Measurements from ENCODE around the gene KATNB1.
A peak's percentile ranks its signal among the peaks of the same experiment; 100 is the strongest.
"Not testable (repeated sequence)": the region's sequence is repeated elsewhere in the genome, so short reads cannot be mapped to it uniquely, and the experiment has no call there.

The KATNB1 gene

GRCh38 chr16:57725151-57725550, 10.4 kb upstream of the KATNB1 start:
- no peak for DNase-seq (ENCODE audit: low read depth in 2 of 2)

- DNase-seq (ENCODE audit: low read depth in 2 of 2), result no peak
These were observed 10.0 kb upstream of the KATNB1 start for GRCh38 chr16:57725554-57725953.

- DNase-seq (ENCODE audit: low read depth in 2 of 2), result no peak
These were observed 9.6 kb upstream of the KATNB1 start for GRCh38 chr16:57725976-57726375.

- no peak for DNase-seq (ENCODE audit: low read depth in 2 of 2)
These were observed 9.1 kb upstream of the KATNB1 start for GRCh38 chr16:57726433-57726947.

- no peak for DNase-seq (ENCODE audit: low read depth in 2 of 2)
These were observed 8.0 kb upstream of the KATNB1 start for GRCh38 chr16:57727610-57728009.

GRCh38 chr16:57728336-57729181, 7.0 kb upstream of the KATNB1 start:
- no peak for DNase-seq (ENCODE audit: low read depth in 2 of 2)

- no peak for DNase-seq (ENCODE audit: low read depth in 2 of 2)
These were observed 6.4 kb upstream of the KATNB1 start for GRCh38 chr16:57729182-57729484.

GRCh38 chr16:57729852-57730251, 5.7 kb upstream of the KATNB1 start:
- DNase-seq (ENCODE audit: low read depth in 2 of 2), result not testable (repeated sequence)

GRCh38 chr16:57730771-57731730, 4.5 kb upstream of the KATNB1 start:
- DNase-seq (ENCODE audit: low read depth in 2 of 2), result no peak

GRCh38 chr16:57732037-57732436, 3.5 kb upstream of the KATNB1 start:
- DNase-seq (ENCODE audit: low read depth in 2 of 2), result no peak

- DNase-seq (ENCODE audit: low read depth in 2 of 2), result no peak
These were observed 2.9 kb upstream of the KATNB1 start for GRCh38 chr16:57732714-57733113.

- DNase-seq (ENCODE audit: low read depth in 2 of 2), result no peak
These were observed 1.2 kb upstream of the KATNB1 start for GRCh38 chr16:57734308-57734924.

- peak; percentile 94 to 97 for DNase-seq (ENCODE audit: low read depth in 2 of 2)
These were observed 430 bp upstream of the KATNB1 start for GRCh38 chr16:57734925-57735754.

GRCh38 chr16:57736419-57737351, 1.1 kb downstream of the KATNB1 start:
- peak; percentile 22 to 31 for DNase-seq (ENCODE audit: low read depth in 2 of 2)

GRCh38 chr16:57738844-57739243, 3.3 kb downstream of the KATNB1 start:
- DNase-seq (ENCODE audit: low read depth in 2 of 2), result no peak

- no peak for DNase-seq (ENCODE audit: low read depth in 2 of 2)
These were observed 4.3 kb downstream of the KATNB1 start for GRCh38 chr16:57739756-57740422.

GRCh38 chr16:57740423-57741071, 5.0 kb downstream of the KATNB1 start:
- DNase-seq (ENCODE audit: low read depth in 2 of 2), result no peak

- no peak for DNase-seq (ENCODE audit: low read depth in 2 of 2)
These were observed 6.2 kb downstream of the KATNB1 start for GRCh38 chr16:57741660-57742191.

- DNase-seq (ENCODE audit: low read depth in 2 of 2), result no peak
These were observed 7.0 kb downstream of the KATNB1 start for GRCh38 chr16:57742543-57742942.
